Stromal cell of bone marrow (primary cell): ENCODE results near the gene ZNF277.

Experiments used
- DNase-seq: peaks from one replicate; pipeline ENCODE4 v3.0.0-alpha.2; 2012; ENCODE audit warnings: low read depth

Gene ZNF277, protein sequence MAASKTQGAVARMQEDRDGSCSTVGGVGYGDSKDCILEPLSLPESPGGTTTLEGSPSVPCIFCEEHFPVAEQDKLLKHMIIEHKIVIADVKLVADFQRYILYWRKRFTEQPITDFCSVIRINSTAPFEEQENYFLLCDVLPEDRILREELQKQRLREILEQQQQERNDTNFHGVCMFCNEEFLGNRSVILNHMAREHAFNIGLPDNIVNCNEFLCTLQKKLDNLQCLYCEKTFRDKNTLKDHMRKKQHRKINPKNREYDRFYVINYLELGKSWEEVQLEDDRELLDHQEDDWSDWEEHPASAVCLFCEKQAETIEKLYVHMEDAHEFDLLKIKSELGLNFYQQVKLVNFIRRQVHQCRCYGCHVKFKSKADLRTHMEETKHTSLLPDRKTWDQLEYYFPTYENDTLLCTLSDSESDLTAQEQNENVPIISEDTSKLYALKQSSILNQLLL

DNA sequence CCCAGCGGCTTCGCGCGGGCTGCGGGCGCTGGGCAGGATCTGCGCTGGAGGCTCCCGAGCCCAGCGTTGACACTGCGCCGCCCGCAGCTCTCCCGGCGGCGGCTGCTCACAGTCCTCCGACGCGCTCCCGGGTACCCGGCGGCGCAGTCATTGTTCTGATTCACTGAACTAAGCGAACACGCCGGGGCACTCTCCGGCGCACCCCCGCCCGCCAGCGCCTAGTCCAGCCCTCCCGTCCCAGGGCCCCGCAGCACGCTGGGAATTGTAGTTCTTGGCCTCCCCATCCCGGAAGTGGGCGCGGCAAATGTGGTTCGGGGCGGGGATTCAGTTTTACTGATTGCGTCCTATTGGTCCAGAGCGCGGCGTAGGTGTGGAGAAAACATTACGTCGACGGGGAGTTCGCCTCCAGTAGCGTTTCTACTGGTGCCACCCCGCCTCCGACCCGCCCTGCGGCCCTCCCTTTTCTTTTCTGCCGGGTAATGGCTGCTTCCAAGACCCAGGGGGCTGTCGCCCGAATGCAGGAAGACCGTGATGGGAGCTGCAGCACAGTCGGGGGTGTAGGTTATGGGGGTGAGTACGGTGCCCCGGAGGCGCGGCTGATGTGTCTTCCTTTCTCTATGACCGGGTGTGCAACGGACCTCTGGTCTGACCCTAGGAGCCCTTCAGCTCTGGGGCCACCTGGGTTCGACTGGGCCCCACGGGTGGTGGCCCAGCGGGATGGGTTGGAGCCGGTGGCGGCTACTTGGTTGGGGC lies at the start of gene ZNF277, which contains the start of gene DOCK4:
ZNF277 (plus strand) TSS at position 458 of the 753 bp plus-strand sequence; CDS start at position 480, 22 bp downstream.
DOCK4 (minus strand) TSS at position 162 of the 753 bp plus-strand sequence. CDS start 261 bp downstream, outside the sequence.
- DNase-seq = peak; percentile 99

DNA sequence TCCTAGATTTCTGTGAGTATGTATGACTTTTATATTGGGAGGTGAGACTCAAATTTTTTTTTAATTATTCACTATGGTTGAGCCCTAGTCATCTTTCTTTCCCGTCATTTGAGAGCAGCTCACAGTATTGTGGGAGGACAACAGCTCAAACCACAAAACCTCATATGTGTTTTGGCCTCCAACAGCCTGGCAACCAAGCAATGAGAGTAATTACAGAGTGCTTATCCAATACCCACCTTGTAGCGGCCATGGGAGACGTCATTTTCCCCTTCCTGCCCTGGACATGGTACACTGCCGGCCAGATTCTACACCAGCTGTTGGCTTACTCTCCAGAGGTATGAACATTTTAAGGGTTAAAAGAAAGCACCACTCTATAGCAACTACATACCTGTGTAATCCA lies 49.4 kb upstream of the ZNF277 start:
- peak; percentile 86 for DNase-seq

DNA sequence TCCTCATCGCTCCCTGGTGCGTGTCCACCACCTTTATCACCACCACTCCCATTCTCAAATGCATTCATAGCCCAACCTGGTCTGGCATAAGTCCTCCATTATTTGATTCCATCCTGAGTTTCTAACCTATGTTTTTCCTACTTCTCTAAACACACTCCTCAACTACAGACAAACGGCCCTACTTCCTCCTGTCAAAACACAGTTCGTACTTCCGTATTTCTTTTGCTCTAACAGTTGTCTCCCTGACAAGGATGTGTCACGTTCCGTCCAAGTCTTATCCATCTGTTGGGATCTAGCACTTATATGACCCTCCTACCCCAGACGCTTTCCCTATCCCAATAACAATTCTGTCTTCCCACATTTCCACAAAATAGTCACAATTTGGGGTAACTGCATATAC lies 47.1 kb upstream of the ZNF277 start:
- DNase-seq = no peak

- DNase-seq = no peak
These were observed 46.2 kb upstream of the ZNF277 start for GRCh38 chr7:112160130-112160770.

GRCh38 chr7:112160771-112161150 lies 45.7 kb upstream of the ZNF277 start:
- DNase-seq = no peak

- DNase-seq = no peak
These were observed 45.0 kb upstream of the ZNF277 start for GRCh38 chr7:112161253-112162141.

DNA sequence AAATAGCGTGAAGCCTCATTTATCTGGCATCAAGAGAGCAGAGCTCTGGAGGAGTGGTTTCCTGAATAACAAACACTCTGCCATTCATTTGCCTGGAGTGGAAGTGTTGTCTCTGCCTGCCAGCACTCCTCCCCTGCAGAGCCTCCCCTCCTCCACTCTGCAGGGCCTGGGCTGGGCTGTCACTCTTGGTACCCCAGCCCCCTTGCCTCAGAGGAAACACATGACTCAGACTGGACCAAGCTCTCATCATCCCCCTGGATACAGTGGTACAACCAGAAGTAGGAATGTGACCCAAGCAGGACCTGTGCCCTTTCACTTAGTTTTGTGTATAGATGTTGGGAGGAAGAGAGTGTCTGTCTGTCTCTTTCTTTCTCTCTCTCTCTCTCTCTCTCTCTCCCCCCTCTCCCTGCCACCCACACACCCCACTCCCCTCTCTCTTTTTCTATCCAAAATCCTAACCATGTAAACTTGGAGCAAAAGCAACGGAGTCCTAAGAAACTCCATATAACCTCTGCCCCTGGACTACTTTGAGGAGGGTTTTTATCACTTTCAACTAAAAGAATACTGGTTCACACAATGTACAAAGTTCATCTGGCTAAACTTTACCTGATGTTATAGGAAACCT lies 44.2 kb upstream of the ZNF277 start:
- DNase-seq = no peak

- no peak for DNase-seq
These were observed 43.5 kb upstream of the ZNF277 start for GRCh38 chr7:112162784-112163506.

DNA sequence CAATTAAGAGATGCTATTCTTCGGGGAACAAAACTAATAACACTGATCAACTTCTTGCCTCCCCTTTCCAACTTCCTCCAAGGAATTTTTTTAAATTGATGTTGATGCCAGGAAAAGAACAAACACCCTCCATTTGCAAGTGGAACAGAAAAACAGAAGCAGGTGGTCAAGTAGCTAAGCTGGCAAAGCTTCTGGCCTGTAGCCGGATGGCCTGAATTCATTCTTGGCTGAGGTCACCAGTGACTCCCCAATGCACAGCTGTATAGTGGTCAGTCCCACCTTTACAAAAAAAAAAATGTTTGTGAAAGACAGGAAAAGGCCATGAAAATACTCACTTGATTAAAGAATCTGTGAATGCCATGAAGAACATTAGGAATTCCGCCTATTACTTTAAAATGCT lies 39.3 kb upstream of the ZNF277 start:
- DNase-seq = no peak

GRCh38 chr7:112168915-112169314 lies 37.6 kb upstream of the ZNF277 start:
- DNase-seq = no peak

DNA sequence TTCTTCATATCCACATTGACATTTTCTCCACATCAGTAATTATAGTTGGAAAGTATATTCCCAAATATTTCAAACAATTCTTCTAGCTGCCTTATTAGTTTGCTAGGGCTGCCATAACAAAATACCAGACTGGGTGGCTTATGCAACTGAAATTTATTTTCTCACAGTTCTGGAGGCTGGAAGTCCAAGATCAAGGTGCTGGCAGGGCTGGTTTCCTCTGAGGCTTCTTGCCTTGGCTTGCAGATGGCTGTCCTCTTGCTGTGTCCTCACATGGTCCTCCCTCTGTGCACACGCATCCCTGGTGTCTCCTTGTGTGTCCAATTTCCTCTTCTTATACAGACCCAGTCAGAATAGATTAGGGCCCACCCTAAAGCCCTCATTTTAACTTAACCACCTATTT lies 34.8 kb upstream of the ZNF277 start:
- no peak for DNase-seq

DNA sequence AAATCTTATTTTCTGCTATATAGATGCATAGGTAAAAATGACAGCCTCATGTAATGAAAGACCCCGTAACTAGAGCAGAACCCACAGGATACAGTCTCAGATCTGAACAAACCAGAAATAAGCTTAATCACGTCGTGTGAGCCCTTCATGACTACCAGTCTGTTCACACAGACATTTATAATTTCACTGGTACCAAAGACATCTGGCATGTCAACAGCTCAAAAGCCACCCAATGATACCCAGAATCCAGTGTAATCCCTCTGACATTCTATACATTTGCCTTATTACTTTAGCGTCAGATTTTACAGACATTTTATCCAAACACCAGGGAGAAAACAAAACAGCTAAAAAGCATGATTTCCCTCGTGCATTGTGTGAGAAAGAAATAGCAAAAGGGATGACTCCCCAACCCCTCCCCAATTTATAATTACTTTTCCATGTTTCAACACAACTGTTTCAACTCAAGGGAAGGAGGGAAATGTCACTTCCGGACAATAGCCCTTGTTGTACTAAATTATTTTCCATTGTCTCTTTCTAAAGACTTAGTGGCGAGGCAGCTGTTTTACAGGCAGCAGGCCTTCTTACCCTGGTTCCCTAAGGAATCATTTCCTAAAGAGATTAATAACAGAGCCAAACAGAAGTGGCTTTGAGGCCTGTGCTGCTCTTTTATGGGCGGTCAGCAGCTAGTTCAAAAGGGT lies 33.5 kb upstream of the ZNF277 start:
- no peak for DNase-seq

GRCh38 chr7:112173568-112173905 lies 33.0 kb upstream of the ZNF277 start:
- DNase-seq = no peak

DNA sequence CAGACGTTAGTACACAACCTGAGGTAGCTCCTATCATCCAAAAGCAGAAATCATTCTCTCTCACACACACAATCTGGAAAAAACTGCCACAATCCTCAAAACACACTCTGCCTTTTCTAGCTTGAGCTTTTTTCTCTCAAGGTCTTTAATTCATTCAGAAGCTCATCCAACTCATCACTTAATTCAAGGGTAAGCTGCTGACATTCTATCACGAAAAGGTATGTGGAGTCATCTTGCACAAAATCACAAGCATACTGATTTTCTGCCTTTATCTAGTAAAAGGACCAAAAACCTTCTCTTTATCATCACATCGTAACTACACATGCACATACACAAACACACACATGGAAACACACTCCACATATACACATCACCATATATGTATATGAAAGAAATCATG lies 32.3 kb upstream of the ZNF277 start:
- no peak for DNase-seq

DNA sequence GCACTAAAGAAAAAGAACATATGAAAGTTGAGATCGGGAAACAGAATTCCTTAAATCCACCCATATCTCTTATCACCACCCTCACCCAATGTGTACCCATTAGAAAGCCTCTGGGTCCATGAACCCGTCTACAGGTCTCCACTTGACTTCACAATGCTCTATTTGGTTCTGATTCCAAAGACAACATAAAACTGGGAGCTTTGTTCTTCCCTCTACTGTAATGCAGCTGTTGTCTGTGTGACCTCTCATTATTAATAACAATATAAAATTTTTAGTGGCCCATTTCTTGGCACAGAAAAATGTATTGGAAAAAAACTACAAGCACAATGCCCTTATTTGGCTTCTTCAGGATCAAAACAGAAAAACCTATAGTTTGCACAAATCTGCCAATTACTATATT lies 30.3 kb upstream of the ZNF277 start:
- no peak for DNase-seq

DNA sequence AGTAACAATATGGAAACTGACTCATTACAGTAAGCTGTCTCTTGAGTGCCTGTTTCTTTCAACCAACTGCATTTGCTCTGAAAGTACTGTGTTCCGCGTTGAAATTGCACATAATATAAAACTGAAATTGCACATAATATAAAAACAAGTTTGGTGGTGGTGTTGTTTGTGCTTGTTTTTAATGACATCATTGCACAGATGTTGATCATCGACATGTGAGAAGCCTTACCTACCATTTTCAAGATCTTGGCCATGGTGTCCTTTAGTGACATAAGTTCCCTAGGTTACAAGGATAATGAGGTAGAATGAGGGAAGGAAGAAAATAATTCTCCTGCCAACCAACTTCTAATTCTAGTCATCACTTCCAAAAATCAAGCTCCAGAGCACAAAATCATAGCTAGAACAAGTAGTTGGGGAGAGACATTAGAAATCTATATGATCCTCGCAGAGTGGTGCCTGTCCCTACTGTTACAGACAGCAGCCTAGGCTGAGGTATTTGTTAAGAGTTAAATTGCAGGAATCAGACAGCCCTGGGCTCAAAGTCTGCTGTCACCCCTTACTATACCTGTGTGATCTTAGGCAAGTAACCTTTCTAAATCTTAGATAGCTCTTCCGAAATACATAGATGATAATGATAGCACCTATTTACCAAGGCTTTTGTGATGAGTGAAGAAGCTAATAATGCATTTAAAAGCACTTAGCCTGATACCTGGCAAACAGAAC lies 29.6 kb upstream of the ZNF277 start:
- no peak for DNase-seq

DNA sequence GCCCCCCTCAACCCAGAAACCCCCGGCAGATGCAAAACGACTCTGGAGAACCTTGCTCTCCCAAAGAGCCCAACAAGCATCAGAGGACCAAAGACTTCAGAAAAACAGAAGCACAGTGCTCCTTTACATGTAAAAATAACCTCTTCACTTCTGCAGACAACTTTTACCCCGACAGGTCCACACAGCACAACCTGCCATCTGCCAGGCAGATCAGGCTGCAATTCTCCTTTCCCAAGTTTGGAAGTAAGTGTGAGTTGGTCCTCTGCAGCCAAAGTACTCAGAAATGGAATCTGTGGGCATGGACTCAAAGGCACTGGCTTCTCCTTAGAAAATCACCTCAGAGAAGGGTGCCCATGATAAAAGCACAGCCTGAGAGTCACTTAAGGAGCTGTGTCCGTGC lies 26.3 kb upstream of the ZNF277 start:
- DNase-seq = no peak

DNA sequence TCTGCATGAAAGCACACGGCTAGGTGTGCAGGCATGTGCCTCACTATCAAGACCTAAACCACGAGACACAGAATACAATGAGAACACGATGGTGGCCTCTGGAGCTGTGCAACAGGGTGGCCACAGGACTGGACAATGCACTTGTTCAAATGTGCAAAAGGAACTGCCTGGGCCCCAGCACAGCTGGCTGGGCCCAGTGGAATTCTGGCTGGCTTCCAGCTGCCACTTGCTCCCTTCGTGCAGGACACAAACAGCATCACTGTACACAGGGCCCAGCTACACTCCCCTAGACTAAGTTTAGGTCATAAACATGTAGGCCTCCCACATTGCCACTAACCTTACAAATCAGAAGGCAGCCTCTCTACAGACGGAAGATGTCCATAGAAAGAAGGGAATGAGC lies 23.7 kb upstream of the ZNF277 start:
- no peak for DNase-seq

- DNase-seq = no peak
These were observed 23.2 kb upstream of the ZNF277 start for GRCh38 chr7:112183266-112183665.
